OCI-LY1 (cell line): Measurements from ENCODE around the gene NSUN3.
"Not testable (repeated sequence)": the region's sequence is repeated elsewhere in the genome, so short reads cannot be mapped to it uniquely, and the experiment has no call there.

Source experiments
- H2AFZ ChIP-seq: fragments of 200-600 bp; sonication (generic), shearing (Covaris generic); 2 replicates; pipeline ENCODE4 v1.6.0; 2014; ENCODE audit warnings: antibody characterized with exemption, mild to moderate bottlenecking, low read length
- H3F3A ChIP-seq: fragments of 200-600 bp; sonication (generic), shearing (Covaris generic); 2 replicates; pipeline ENCODE4 v1.6.0; 2014; ENCODE audit warnings: mild to moderate bottlenecking, antibody characterized with exemption, low read length, moderate library complexity; ENCODE audit not compliant: insufficient read depth
- H3K27ac ChIP-seq: fragments of 200-600 bp; sonication (generic); 2 replicates; pipeline ENCODE4 v1.5.1; 2014; ENCODE audit warnings: low read length, mixed run types, mild to moderate bottlenecking, low read depth; ENCODE audit not compliant: poor library complexity, severe bottlenecking
- H3K27me3 ChIP-seq: fragments of 200-600 bp; sonication (generic); 2 replicates; pipeline ENCODE4 v1.6.0; 2014; ENCODE audit warnings: antibody characterized with exemption, mild to moderate bottlenecking, low read length, moderate library complexity; ENCODE audit not compliant: insufficient read depth
- H3K36me3 ChIP-seq: fragments of 200-600 bp; sonication (generic); 2 replicates; pipeline ENCODE4 v1.6.1; 2014; ENCODE audit warnings: mild to moderate bottlenecking, antibody characterized with exemption, low read length, moderate library complexity, mixed read lengths; ENCODE audit not compliant: insufficient read depth
- H3K4me1 ChIP-seq: fragments of 200-600 bp; sonication (generic); 2 replicates; pipeline ENCODE4 v1.5.1; 2014; ENCODE audit warnings: mild to moderate bottlenecking, low read length, moderate library complexity; ENCODE audit not compliant: insufficient read depth, severe bottlenecking
- H3K4me2 ChIP-seq: fragments of 200-600 bp; sonication (generic), shearing (Covaris generic); 2 replicates; pipeline ENCODE4 v1.6.1; 2014; ENCODE audit warnings: low read length
- H3K4me3 ChIP-seq: fragments of 200-600 bp; sonication (generic); 2 replicates; pipeline ENCODE4 v1.5.1; 2014; ENCODE audit warnings: low read length, low read depth, mild to moderate bottlenecking, mixed read lengths; ENCODE audit not compliant: poor library complexity, severe bottlenecking
- H3K79me2 ChIP-seq: fragments of 200-600 bp; shearing (Covaris generic); 2 replicates; pipeline ENCODE4 v1.6.1; 2016; ENCODE audit warnings: mixed run types, low read length, mixed read lengths; ENCODE audit not compliant: insufficient read depth
- H3K9ac ChIP-seq: fragments of 200-600 bp; sonication (generic), shearing (Covaris generic); 2 replicates; pipeline ENCODE4 v1.6.1; 2014; ENCODE audit warnings: mild to moderate bottlenecking, low read length, mixed read lengths
- H3K9me2 ChIP-seq: fragments of 200-600 bp; sonication (generic), shearing (Covaris generic); 2 replicates; pipeline ENCODE4 v1.6.1; 2014; ENCODE audit warnings: low read depth, mild to moderate bottlenecking, low read length, mixed read lengths
- H3K9me3 ChIP-seq: fragments of 200-600 bp; shearing (Covaris generic); 2 replicates; pipeline ENCODE4 v1.6.1; 2014; ENCODE audit warnings: low read length, mixed read lengths
- H4K20me1 ChIP-seq: fragments of 200-600 bp; sonication (generic), shearing (Covaris generic); 2 replicates; pipeline ENCODE4 v1.6.0; 2016; ENCODE audit warnings: mild to moderate bottlenecking, low read length; ENCODE audit not compliant: insufficient read depth
- CTCF ChIP-seq: fragments of 200-600 bp; sonication (generic), shearing (Covaris generic); IDR thresholded peaks from 2 replicates; pipeline ENCODE4 v1.5.1; 2017; ENCODE audit warnings: mild to moderate bottlenecking, antibody characterized with exemption, low read length, moderate library complexity, mixed read lengths
- EZH2 ChIP-seq: fragments of 200-600 bp; sonication (generic), shearing (Covaris generic); IDR thresholded peaks from 2 replicates; pipeline ENCODE4 v1.8.0; 2017; ENCODE audit warnings: borderline replicate concordance, mixed run types, mild to moderate bottlenecking, antibody characterized with exemption, low read length, moderate library complexity, mixed read lengths

NSUN3 gene

GRCh38 chr3:94099311-94099710 lies 36.5 kb downstream of the NSUN3 start:
- H3K4me1 ChIP-seq = no peaks in the 10 kb centered on the region
- no peak overlapping the region for H3K4me3 ChIP-seq
- H3K9me3 ChIP-seq = no peaks in the 10 kb centered on the region
- no peaks in the 10 kb centered on the region for H3F3A ChIP-seq
- no peak overlapping the region for H3K4me2 ChIP-seq
- peaks cover 22% of the 10 kb centered on the region; the same call in 1 of the 2 replicates for H3K36me3 ChIP-seq
- TF ChIP-seq EZH2 (no peak), CTCF (no peak)
- no peak overlapping the region for H2AFZ ChIP-seq
- no peaks in the 10 kb centered on the region for H3K27me3 ChIP-seq
- no peaks in the 10 kb centered on the region for H3K9me2 ChIP-seq
- no peaks in the 10 kb centered on the region for H4K20me1 ChIP-seq
- H3K27ac ChIP-seq = no peak overlapping the region
- no peaks in the 10 kb centered on the region for H3K79me2 ChIP-seq
- H3K9ac ChIP-seq = no peak overlapping the region

GRCh38 chr3:94101860-94102259 lies 39.0 kb downstream of the NSUN3 start:
- Histone ChIP-seq H3K9ac (no peak overlapping the region), H3K27ac (no peak overlapping the region), H4K20me1 (no peaks in the 10 kb centered on the region), H3K9me2 (no peaks in the 10 kb centered on the region), H3K27me3 (no peaks in the 10 kb centered on the region), H3K9me3 (no peaks in the 10 kb centered on the region), H3K4me2 (no peak overlapping the region), H3K4me1 (no peaks in the 10 kb centered on the region), H3K36me3 (peaks cover 18% of the 10 kb centered on the region; the same call in 1 of the 2 replicates), H3F3A (no peaks in the 10 kb centered on the region), H3K79me2 (no peaks in the 10 kb centered on the region), H2AFZ (no peak overlapping the region), H3K4me3 (no peak overlapping the region)
- no peak for TF ChIP-seq EZH2
- TF ChIP-seq CTCF = peak; percentile 26; the same call in 1 of the 2 replicates

GRCh38 chr3:94106268-94106667 lies 43.4 kb downstream of the NSUN3 start:
- Histone ChIP-seq H3K4me1 (no peaks in the 10 kb centered on the region), H4K20me1 (no peaks in the 10 kb centered on the region), H3K9me3 (no peaks in the 10 kb centered on the region), H2AFZ (no peak overlapping the region), H3K4me2 (no peak overlapping the region), H3K9me2 (no peaks in the 10 kb centered on the region), H3F3A (no peaks in the 10 kb centered on the region), H3K27me3 (no peaks in the 10 kb centered on the region), H3K9ac (no peak overlapping the region), H3K4me3 (no peak overlapping the region), H3K79me2 (no peaks in the 10 kb centered on the region), H3K27ac (no peak overlapping the region), H3K36me3 (peaks cover 5% of the 10 kb centered on the region; the same call in 1 of the 2 replicates)
- TF ChIP-seq EZH2 = no peak
- no peak for TF ChIP-seq CTCF

- H3K27ac ChIP-seq, H3K4me2 ChIP-seq, H3F3A ChIP-seq, H2AFZ ChIP-seq, H3K4me3 ChIP-seq, H3K27me3 ChIP-seq, H3K79me2 ChIP-seq, H3K36me3 ChIP-seq, H3K9ac ChIP-seq, H3K9me2 ChIP-seq, H4K20me1 ChIP-seq, H3K9me3 ChIP-seq: not testable (repeated sequence)
- H3K4me1 ChIP-seq = peaks cover 10% of the 10 kb centered on the region
These were observed 47.4 kb downstream of the NSUN3 start for GRCh38 chr3:94110232-94110631.
